ENCODE measurements around the gene MTHFD2.

DNA sequence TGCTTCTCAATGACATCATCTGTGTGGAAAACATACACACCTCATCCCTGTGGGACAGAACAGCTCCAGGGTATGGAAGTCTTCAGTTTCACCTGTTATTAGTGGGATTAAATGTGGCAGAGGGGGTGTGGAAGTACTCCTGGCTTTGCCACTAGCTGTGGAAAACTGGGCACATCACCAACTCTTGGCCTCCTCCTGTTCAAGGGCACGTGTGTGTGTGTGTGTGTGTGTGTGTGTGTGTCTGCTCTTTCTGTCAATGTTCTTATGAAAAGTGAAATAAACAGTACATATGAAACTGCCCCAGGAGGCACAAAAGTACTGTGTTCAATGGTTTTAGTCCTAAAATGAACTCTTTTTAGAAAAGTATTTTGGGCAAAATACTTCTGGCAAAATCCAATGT lies 65.9 kb downstream of the MTHFD2 start:
- TF ChIP-seq, protein P1, sequence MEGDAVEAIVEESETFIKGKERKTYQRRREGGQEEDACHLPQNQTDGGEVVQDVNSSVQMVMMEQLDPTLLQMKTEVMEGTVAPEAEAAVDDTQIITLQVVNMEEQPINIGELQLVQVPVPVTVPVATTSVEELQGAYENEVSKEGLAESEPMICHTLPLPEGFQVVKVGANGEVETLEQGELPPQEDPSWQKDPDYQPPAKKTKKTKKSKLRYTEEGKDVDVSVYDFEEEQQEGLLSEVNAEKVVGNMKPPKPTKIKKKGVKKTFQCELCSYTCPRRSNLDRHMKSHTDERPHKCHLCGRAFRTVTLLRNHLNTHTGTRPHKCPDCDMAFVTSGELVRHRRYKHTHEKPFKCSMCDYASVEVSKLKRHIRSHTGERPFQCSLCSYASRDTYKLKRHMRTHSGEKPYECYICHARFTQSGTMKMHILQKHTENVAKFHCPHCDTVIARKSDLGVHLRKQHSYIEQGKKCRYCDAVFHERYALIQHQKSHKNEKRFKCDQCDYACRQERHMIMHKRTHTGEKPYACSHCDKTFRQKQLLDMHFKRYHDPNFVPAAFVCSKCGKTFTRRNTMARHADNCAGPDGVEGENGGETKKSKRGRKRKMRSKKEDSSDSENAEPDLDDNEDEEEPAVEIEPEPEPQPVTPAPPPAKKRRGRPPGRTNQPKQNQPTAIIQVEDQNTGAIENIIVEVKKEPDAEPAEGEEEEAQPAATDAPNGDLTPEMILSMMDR (IDR thresholded peaks at IDR 0.05), result no peak
- no peak for TF ChIP-seq EP300 (IDR thresholded peaks at IDR 0.05)

Measured in tibial nerve (tissue), 4 donors.